Progenitor cell of endocrine pancreas (in vitro differentiated cells): Measurements from ENCODE around the gene TMEM59. TPM values are rescaled to one million over a fixed set of nuclear protein-coding genes. Genes with fewer than 3 reads are reported as not detected.

Source experiments
- DNase-seq: peaks from one replicate; pipeline ENCODE4 v3.0.0; 2021; ENCODE audit warnings: low spot score; ENCODE audit not compliant: unreplicated experiment
- H3K27ac Mint-ChIP-seq: 2 replicates; pipeline ENCODE4 v1.8.0; 2021; ENCODE audit warnings: mild to moderate bottlenecking, moderate library complexity, mixed read lengths
- H3K27me3 Mint-ChIP-seq: 2 replicates; pipeline ENCODE4 v1.8.0; 2021; ENCODE audit warnings: mixed read lengths
- H3K36me3 Mint-ChIP-seq: 2 replicates; pipeline ENCODE4 v1.8.0; 2022; ENCODE audit warnings: mixed read lengths; ENCODE audit not compliant: insufficient read depth
- H3K4me1 Mint-ChIP-seq: 2 replicates; pipeline ENCODE4 v1.8.0; 2021; ENCODE audit warnings: low read depth, mixed read lengths
- H3K4me3 Mint-ChIP-seq: 2 replicates; pipeline ENCODE4 v1.8.0; 2021; ENCODE audit warnings: low read depth, mild to moderate bottlenecking, moderate library complexity, mixed read lengths
- H3K9me3 Mint-ChIP-seq: 2 replicates; pipeline ENCODE4 v1.8.0; 2021; ENCODE audit warnings: low read depth, mixed read lengths
- CTCF ChIP-seq: fragments of 200-600 bp; sonication (generic); IDR thresholded peaks from one replicate; pipeline ENCODE4 v1.5.0; 2021; ENCODE audit warnings: antibody characterized with exemption, mild to moderate bottlenecking; ENCODE audit not compliant: unreplicated experiment
- total RNA-seq: library from RNA; stranded (reverse); gene quantifications from 2 replicates; pipeline ENCODE4 v1.2.1, GENCODE V29; 2021

The TMEM59 gene
- total RNA-seq, 1 donor from 2014 or later: 205 TPM

- Mint-ChIP-seq H3K4me1 (peaks cover 6% of the 10 kb centered on the region), H3K9me3 (no peaks in the 10 kb centered on the region), H3K27ac (no peak overlapping the region), H3K36me3 (no peaks in the 10 kb centered on the region), H3K4me3 (no peak overlapping the region), H3K27me3 (peaks cover 7% of the 10 kb centered on the region)
- TF ChIP-seq CTCF: no peak
- DNase-seq: no peak
Observed at GRCh38 chr1:54018635-54019034, 34.4 kb downstream of the TMEM59 start.

GRCh38 chr1:54017979-54018378 lies 35.0 kb downstream of the TMEM59 start, which contains the start of gene LDLRAD1:
Gene LDLRAD1, minus strand, starts transcription at chr1:54018186. Its CDS starts 74 bp downstream, at chr1:54018112.
- Mint-ChIP-seq H3K4me3 (no peak within 1 kb of the TSS), H3K36me3 (no peaks in the 10 kb centered on the region), H3K4me1 (peaks cover 8% of the 10 kb centered on the region), H3K9me3 (no peaks in the 10 kb centered on the region), H3K27me3 (peaks cover 7% of the 10 kb centered on the region), H3K27ac (peak within 1 kb of the TSS; percentile 16)
- no peak for TF ChIP-seq CTCF
- no peak for DNase-seq

DNA sequence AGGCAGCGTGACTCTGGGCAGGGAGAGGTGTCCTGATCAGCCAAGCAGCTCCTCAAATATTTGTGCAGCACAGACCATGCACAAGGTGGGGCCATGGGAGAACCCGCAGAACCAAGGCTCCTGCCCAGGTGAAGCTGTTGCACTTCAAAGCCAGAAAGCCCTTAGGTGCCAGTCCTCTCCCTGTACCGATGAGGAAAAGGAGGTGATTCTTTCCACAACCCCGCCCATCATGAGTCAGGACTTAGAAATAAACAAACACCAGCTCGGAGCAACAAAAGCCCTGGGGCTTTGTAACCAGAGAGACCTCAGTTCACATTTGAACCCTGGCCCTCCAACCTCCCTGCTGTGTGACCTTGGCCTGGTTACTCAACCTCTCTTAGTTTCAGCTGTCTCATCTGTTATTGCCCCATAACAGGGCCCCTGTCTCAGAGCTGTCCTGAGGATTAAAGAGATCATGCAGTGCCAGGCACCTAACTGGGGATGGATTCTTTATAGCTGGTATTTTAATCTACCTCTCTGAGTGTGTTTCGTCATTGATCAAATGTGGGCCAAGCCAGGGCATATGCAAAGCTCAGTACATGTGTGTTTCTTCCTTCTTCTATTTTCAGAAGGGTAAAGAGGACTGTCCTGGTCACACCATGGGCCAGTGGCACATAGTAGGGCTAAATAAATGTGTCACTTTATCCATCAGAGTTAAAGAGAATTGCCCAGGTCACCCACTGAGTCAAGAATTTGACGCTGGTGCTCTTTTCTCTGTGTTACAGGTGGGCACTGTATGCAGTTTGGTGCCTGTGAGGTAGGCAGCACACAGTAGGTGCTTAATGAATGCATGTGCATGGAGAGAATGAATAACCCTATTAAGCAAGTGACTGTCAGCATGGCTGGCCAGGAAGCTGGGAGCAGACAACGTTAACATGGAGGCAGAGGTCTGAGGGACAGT lies 36.4 kb downstream of the TMEM59 start:
- peak overlapping the region; percentile 90 for H3K27ac Mint-ChIP-seq
- no peaks in the 10 kb centered on the region for H3K9me3 Mint-ChIP-seq
- no peak for TF ChIP-seq CTCF
- H3K4me3 Mint-ChIP-seq: no peak overlapping the region
- H3K4me1 Mint-ChIP-seq: peaks cover 8% of the 10 kb centered on the region
- H3K27me3 Mint-ChIP-seq: peaks cover 7% of the 10 kb centered on the region
- DNase-seq: no peak
- H3K36me3 Mint-ChIP-seq: no peaks in the 10 kb centered on the region

GRCh38 chr1:54014009-54014629 lies 38.9 kb downstream of the TMEM59 start:
- H3K4me1 Mint-ChIP-seq: peaks cover 8% of the 10 kb centered on the region
- TF ChIP-seq CTCF: no peak
- H3K4me3 Mint-ChIP-seq: no peak overlapping the region
- DNase-seq: no peak
- no peak overlapping the region for H3K27ac Mint-ChIP-seq
- no peaks in the 10 kb centered on the region for H3K36me3 Mint-ChIP-seq
- H3K9me3 Mint-ChIP-seq: no peaks in the 10 kb centered on the region
- peaks cover 12% of the 10 kb centered on the region for H3K27me3 Mint-ChIP-seq

DNA sequence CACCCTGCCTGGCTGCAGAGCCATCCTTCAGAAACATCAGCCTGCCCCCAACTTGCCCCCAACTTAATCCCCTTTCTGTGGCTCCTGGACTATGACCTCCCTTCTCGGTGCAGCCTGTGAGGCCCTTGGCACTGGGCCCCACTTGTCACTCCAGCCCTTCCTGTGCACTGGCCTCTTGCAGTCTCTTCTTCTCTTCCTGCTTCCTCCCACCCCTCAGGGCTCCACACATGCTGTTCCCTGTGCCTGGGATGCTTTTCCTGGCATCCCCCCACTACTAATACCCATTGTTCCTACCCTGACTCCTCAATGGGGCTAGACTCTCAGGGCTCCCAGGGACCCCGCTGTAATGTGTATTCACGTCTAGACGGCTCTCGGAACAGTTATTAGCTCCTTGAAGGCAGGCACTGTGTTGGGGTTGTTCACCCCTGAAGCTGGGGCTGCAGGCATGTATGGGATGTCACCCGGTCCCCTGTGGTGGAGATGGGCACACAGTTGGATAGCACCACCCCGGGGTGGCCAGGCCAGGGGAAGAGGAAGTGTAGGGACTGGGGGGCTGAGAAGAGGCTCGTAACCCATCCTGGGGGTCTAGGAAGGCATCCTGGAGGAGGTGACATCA lies 39.5 kb downstream of the TMEM59 start:
- H3K36me3 Mint-ChIP-seq: no peaks in the 10 kb centered on the region
- no peak overlapping the region for H3K27ac Mint-ChIP-seq
- H3K4me3 Mint-ChIP-seq: no peak overlapping the region
- DNase-seq: no peak
- peaks cover 11% of the 10 kb centered on the region for H3K27me3 Mint-ChIP-seq
- TF ChIP-seq CTCF: no peak
- peaks cover 8% of the 10 kb centered on the region for H3K4me1 Mint-ChIP-seq
- no peaks in the 10 kb centered on the region for H3K9me3 Mint-ChIP-seq
